Sigmoid colon (tissue), 7 donors: Measurements from ENCODE around the gene CEACAM4. TPM values are rescaled to one million over a fixed set of nuclear protein-coding genes. Genes with fewer than 3 reads are reported as not detected.
A peak's percentile ranks its signal among the peaks of the same experiment; 100 is the strongest.

Experiments used
- DNase-seq: peaks from one replicate; pipeline ENCODE4 v3.0.0-alpha.2; 2019
- H3K27ac ChIP-seq, 4 donors: fragments of 200-600 bp; sonication (generic); one replicate each; pipeline ENCODE4 v1.5.1; 2016 to 2019; ENCODE audit warnings: mild to moderate bottlenecking in 1 of 4
- H3K27me3 ChIP-seq, 3 donors: fragments of 200-600 bp; sonication (generic); one replicate each; pipeline ENCODE4 v1.5.1; 2019; ENCODE audit warnings: mild to moderate bottlenecking in 1 of 3
- H3K36me3 ChIP-seq, 4 donors: fragments of 200-600 bp; sonication (generic); one replicate each; pipeline ENCODE4 v1.5.1; 2016 to 2019
- H3K4me1 ChIP-seq, 4 donors: fragments of 200-600 bp; sonication (generic); one replicate each; pipeline ENCODE4 v1.5.1; 2017 to 2019
- H3K4me3 ChIP-seq, 4 donors: fragments of 200-600 bp; sonication (generic); one replicate each; pipeline ENCODE4 v1.5.1; 2017 to 2019; ENCODE audit warnings: mild to moderate bottlenecking in 2 of 4, moderate library complexity in 1 of 4
- H3K9me3 ChIP-seq, 4 donors: fragments of 200-600 bp in 3 of 4; sonication (generic) in 3 of 4; one replicate each; pipeline versions ENCODE4 v1.5.1 to v1.6.1; 2013 to 2019
- CTCF ChIP-seq, 4 experiments: fragments of 450-650 bp in 3 of 4; fragments of 200-600 bp in 1 of 4; IDR thresholded peaks; one replicate each; pipeline ENCODE4 v1.5.1; 2016 to 2019; ENCODE audit warnings: antibody characterized with exemption in 4 of 4, mild to moderate bottlenecking in 3 of 4, moderate library complexity in 2 of 4
- EP300 ChIP-seq, 4 donors: sonication (generic); formaldehyde crosslinking; IDR thresholded peaks; one replicate each; pipeline ENCODE4 v1.6.1; 2017; ENCODE audit warnings: antibody characterized with exemption in 4 of 4
- POLR2A ChIP-seq, 2 donors: fragments of 450-650 bp; IDR thresholded peaks; one replicate each; pipeline ENCODE4 v1.6.1; 2016; ENCODE audit warnings: antibody characterized with exemption in 2 of 2, mild to moderate bottlenecking in 2 of 2, moderate library complexity in 2 of 2
- POLR2AphosphoS5 ChIP-seq, 4 donors: sonication (generic); formaldehyde crosslinking; IDR thresholded peaks; one replicate each; pipeline ENCODE4 v1.6.1; 2017; ENCODE audit warnings: antibody characterized with exemption in 4 of 4
- WGBS, 2 donors: extraction: QIAGEN DNeasy Blood & Tissue Kit; methylation state at CpG; one replicate each; pipeline ENCODE4 v1.1.7; 2013; 5-methylcytosine and 5-hydroxymethylcytosine counted together
- intact Hi-C: fragments of 100-400 bp; cut with DNase I; formaldehyde crosslinking; loops from one replicate; pipeline ENCODE4 v1.15.1; 2023
- polyA plus RNA-seq, 3 donors: library from polyadenylated mRNA; stranded (reverse); fragments of 200-250 nt; gene quantifications; one replicate each; pipeline ENCODE4 v1.2.3, GENCODE V29; 2013
- total RNA-seq, 4 donors: library from RNA; depleted of rRNA; stranded (reverse); fragments of >200 nt; gene quantifications; one replicate each; pipeline ENCODE4 v1.1.0, GENCODE V29; 2016
- donor health status: healthy with polysubstance abuse.
- donor health status: Bipolar disorder and iron deficiency.
- donor health status: healthy.

The CEACAM4 gene
- total and polyA plus RNA-seq, 7 donors, result 1.6 to 3.6 (median 1.9) TPM; not detected in 4

- no peak for DNase-seq
- intact Hi-C loops, result no loop called here
- TF ChIP-seq CTCF (IDR thresholded peaks at IDR 0.05) (peak; percentile 36 to 86 (median 66)), EP300 (IDR thresholded peaks at IDR 0.05) (no peak), POLR2A (IDR thresholded peaks at IDR 0.05) (no peak), POLR2AphosphoS5 (IDR thresholded peaks at IDR 0.05) (no peak)
Observed at GRCh38 chr19:41597600-41598041, 29.3 kb downstream of the CEACAM4 start.

GRCh38 chr19:41595890-41596280, 31.0 kb downstream of the CEACAM4 start:
- Histone ChIP-seq H3K36me3 (no peaks in the 10 kb centered on the region), H3K4me3 (no peak overlapping the region), H3K9me3 (no peaks in the 10 kb centered on the region), H3K4me1 (no peaks in the 10 kb centered on the region), H3K27ac (no peak overlapping the region), H3K27me3 (peaks cover 0 to 35% (median 6%) of the 10 kb centered on the region in 3 donors)
- TF ChIP-seq CTCF (IDR thresholded peaks at IDR 0.05) (no peak), POLR2A (IDR thresholded peaks at IDR 0.05) (no peak), POLR2AphosphoS5 (IDR thresholded peaks at IDR 0.05) (no peak), EP300 (IDR thresholded peaks at IDR 0.05) (no peak)
- WGBS, 2 donors, result 51 to 57% methylated on average over 3 of the region's 3 CpGs
- intact Hi-C loops, result no loop called here
- no peak for DNase-seq

More at GRCh38 chr19:41597600-41598041, 29.3 kb downstream of the CEACAM4 start:
- H3K27ac ChIP-seq, result no peak overlapping the region
- WGBS, 2 donors, result 10 to 11% methylated on average over 10 of the region's 10 CpGs
- H3K9me3 ChIP-seq, result no peaks in the 10 kb centered on the region
- H3K27me3 ChIP-seq, result peaks cover 0 to 35% (median 6%) of the 10 kb centered on the region in 3 donors
- H3K36me3 ChIP-seq, result no peaks in the 10 kb centered on the region
- H3K4me1 ChIP-seq, result no peaks in the 10 kb centered on the region
- H3K4me3 ChIP-seq, result no peak overlapping the region

GRCh38 chr19:41595258-41595889, 31.5 kb downstream of the CEACAM4 start:
- Histone ChIP-seq H3K27ac (no peak overlapping the region), H3K4me3 (no peak overlapping the region), H3K4me1 (no peaks in the 10 kb centered on the region), H3K9me3 (no peaks in the 10 kb centered on the region), H3K36me3 (no peaks in the 10 kb centered on the region), H3K27me3 (peaks cover 0 to 36% (median 6%) of the 10 kb centered on the region in 3 donors)
- DNase-seq, result no peak
- intact Hi-C loops, result no loop called here
- 26 to 27% methylated on average over 4 of the region's 4 CpGs for WGBS, 2 donors
- TF ChIP-seq EP300 (IDR thresholded peaks at IDR 0.05), result no peak
- peak in 1 of 4 donors; percentile 7 for TF ChIP-seq POLR2AphosphoS5 (IDR thresholded peaks at IDR 0.05)
- TF ChIP-seq POLR2A (IDR thresholded peaks at IDR 0.05), result no peak
- peak in 3 of 4 experiments; percentile 11 to 27 (median 17) for TF ChIP-seq CTCF (IDR thresholded peaks at IDR 0.05)

- Histone ChIP-seq H3K36me3 (no peaks in the 10 kb centered on the region), H3K4me3 (no peak overlapping the region), H3K4me1 (no peaks in the 10 kb centered on the region), H3K27ac (no peak overlapping the region), H3K9me3 (no peaks in the 10 kb centered on the region), H3K27me3 (peaks cover 0 to 16% (median 5%) of the 10 kb centered on the region in 3 donors)
- intact Hi-C loops, result no loop called here
- no peak for DNase-seq
- WGBS, 2 donors, result 44 to 53% methylated on average over 5 of the region's 5 CpGs
- TF ChIP-seq POLR2AphosphoS5 (IDR thresholded peaks at IDR 0.05) (no peak), CTCF (IDR thresholded peaks at IDR 0.05) (no peak), EP300 (IDR thresholded peaks at IDR 0.05) (no peak), POLR2A (IDR thresholded peaks at IDR 0.05) (no peak)
Observed at GRCh38 chr19:41591951-41592562, 34.8 kb downstream of the CEACAM4 start.
